Keratinocyte (primary cell): Measurements from ENCODE around the gene CBLB.

Source experiments
- EZH2 ChIP-seq: IDR thresholded peaks from one replicate; pipeline ENCODE4 v1.6.1; 2012; ENCODE audit warnings: inconsistent platforms, mild to moderate bottlenecking, low read length, moderate library complexity
- TF ChIP-seq, protein P1 (sequence below), 3 experiments: IDR thresholded peaks in 1 of 3; conservative IDR thresholded peaks in 1 of 3; optimal IDR thresholded peaks in 1 of 3; 2 replicates in 2 of 3; 3 replicates in 1 of 3; pipeline versions ENCODE3 to v1.5.1; 2011; ENCODE audit warnings: low read length in 3 of 3, mild to moderate bottlenecking in 3 of 3, moderate library complexity in 2 of 3, control low read depth in 1 of 3, inconsistent platforms in 1 of 3; ENCODE audit not compliant: insufficient read depth in 2 of 3; ENCODE audit errors: extremely low read depth in 1 of 3

DNA sequence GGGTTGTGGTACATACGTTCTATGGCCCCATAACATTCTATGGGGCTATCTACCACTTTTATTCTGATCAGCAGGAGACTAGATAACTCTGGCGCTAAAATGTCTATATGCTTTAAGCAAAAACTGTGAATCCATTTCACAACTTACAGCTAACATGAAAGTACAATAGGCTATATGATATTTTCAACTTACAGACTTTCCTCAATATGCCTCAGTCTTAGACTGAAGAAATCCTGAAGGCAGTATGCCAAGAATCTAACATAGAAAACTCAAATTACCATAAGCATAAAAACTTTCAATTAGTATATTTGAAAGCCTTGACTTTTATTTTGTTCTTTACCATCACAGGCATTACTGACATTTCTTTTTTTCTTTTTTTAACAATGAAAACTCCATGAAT, 81.4 kb downstream of the CBLB start:
- TF ChIP-seq, protein P1, sequence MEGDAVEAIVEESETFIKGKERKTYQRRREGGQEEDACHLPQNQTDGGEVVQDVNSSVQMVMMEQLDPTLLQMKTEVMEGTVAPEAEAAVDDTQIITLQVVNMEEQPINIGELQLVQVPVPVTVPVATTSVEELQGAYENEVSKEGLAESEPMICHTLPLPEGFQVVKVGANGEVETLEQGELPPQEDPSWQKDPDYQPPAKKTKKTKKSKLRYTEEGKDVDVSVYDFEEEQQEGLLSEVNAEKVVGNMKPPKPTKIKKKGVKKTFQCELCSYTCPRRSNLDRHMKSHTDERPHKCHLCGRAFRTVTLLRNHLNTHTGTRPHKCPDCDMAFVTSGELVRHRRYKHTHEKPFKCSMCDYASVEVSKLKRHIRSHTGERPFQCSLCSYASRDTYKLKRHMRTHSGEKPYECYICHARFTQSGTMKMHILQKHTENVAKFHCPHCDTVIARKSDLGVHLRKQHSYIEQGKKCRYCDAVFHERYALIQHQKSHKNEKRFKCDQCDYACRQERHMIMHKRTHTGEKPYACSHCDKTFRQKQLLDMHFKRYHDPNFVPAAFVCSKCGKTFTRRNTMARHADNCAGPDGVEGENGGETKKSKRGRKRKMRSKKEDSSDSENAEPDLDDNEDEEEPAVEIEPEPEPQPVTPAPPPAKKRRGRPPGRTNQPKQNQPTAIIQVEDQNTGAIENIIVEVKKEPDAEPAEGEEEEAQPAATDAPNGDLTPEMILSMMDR (optimal IDR thresholded peaks at IDR 0.05 in 1 of 3, IDR thresholded peaks at IDR 0.05 in 1 of 3, conservative IDR thresholded peaks at IDR 0.05 in 1 of 3; ENCODE audit: extremely low read depth in 1 of 3, insufficient read depth in 2 of 3, low read length in 3 of 3): no peak
- no peak for TF ChIP-seq EZH2
